Measurements from ENCODE around the gene SLC45A1.

SLC45A1 gene

DNA sequence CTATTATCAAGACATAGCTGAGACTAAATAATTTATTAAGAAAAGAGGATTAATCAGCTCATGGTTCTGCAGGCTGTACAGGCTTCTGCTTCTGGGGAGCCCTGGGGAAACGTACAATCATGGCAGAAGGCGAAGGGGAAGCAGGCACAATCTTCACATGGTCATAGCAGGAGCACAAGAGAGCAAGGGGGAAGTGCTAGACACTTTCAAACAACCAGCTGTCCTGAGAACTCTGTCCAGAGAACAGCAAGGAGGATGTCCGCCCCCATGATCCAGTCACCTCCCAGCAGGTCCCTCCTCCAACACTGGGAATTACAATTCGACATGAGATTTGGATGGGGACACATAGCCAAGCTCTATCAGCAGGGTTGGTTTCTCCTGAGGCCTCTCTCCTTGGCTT, 10.3 kb upstream of the SLC45A1 start:
- H3K27ac ChIP-seq = no peak overlapping the region
- no peak overlapping the region for H3K4me3 ChIP-seq

DNA sequence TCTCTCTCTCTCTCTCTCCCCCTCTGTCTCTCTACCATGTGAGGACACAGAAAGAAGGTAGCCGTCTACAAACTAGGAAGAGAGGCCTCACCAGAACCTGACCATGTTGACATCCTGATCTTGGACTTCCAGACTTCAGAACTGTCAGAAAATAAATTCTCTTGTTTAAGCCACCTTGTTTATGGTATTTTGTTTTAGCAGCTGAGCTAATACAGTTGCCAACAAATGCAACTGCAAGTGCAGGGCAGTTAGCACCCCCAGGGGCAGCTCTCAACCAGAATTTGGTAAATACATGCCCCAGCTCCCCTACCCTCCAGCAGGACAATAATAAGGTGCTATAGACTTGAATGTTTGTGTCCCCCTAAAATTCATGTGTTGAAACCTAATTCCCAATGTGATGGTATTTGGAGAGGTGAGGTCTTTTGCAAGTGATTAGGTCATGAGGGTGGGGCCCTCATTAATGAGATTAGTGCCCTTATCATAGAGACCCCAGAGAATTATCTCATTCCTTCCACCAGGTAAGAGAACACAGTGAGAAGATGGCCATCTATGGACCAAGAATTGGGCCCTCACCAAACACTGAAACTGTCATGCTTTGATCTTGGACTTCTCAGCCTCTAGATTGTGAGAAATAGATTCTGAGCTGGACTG, 6.7 kb upstream of the SLC45A1 start:
- Histone ChIP-seq H3K4me3 (no peak overlapping the region), H3K27ac (no peak overlapping the region)

- H3K27ac ChIP-seq = no peak overlapping the region
- no peak overlapping the region for H3K4me3 ChIP-seq
Observed at GRCh38 chr1:8312235-8313218, 5.4 kb upstream of the SLC45A1 start.

GRCh38 chr1:8313231-8313630, 4.7 kb upstream of the SLC45A1 start:
- Histone ChIP-seq H3K4me3 (no peak overlapping the region), H3K27ac (no peak overlapping the region)

DNA sequence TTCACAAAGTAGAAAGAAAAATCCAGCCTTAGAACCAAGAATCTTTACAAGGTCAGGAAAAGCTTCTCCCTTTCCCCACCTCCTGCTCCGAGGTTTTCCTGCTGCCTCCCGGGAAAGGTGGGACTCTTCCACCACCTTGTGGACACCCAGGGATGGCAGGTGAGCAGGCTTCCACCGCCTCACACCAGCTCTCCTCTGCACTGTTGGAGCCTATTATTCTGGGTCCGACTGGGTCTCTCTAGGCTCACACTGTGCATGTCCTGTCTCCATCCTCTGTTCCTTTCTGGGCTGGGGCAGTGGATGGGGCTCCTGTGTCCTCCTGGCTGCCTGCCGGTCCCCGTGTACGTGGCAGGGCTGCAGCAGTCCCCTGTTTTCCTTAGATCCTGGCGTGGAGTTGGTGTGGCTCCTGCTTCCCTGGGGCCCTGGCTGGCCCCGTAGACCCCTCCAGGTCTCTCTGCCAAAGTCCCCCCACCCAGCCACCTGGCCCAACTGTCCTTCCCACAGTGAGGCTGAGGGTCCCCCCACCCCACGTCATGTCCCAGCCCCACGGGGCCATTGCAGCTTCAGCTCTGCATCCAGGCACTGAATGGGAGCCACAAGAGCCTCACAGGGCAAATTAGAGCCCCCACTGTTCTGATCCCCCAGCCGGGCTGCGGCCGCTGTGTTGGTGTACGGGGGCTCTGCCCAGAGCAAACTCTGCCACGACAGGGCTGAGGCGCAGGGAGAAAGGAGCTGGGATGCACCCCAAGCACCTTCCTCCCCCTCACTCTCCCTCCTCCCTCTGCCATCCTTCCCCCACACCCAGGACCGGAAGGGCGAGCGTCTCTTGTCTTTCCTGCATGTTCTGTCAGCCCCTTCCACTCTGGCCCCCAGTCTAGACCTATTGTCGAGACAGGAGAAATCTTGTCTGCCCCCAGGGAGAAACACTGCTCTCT, 3.3 kb upstream of the SLC45A1 start:
- Histone ChIP-seq H3K27ac (no peak overlapping the region), H3K4me3 (no peak overlapping the region)

- H3K4me3 ChIP-seq = no peak overlapping the region
- no peak overlapping the region for H3K27ac ChIP-seq
Observed at GRCh38 chr1:8315573-8316475, 2.1 kb upstream of the SLC45A1 start.

DNA sequence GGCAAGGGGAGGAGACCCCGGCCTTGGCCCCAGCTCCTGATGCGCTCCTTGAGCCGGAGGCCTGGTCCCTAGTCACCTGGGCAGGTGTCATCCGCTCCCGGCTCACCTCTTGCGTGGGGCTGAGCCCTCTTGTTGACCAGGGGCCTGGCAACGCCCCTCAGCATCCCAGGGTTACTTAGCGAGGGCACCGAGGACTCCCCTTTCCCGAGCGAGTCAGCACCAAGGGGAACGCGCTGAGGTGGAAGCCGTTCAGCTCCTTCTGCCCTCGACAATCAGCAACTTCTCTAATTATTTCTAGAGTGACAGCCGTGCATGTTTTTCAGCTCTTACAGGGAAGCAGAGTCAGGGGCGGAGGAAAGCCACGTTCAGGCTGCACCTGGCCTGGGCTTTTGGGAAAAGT, 522 bp downstream of the SLC45A1 start:
- H3K27ac ChIP-seq = peak overlapping the region in 2 of 21 experiments; percentile 8 to 17

DNA sequence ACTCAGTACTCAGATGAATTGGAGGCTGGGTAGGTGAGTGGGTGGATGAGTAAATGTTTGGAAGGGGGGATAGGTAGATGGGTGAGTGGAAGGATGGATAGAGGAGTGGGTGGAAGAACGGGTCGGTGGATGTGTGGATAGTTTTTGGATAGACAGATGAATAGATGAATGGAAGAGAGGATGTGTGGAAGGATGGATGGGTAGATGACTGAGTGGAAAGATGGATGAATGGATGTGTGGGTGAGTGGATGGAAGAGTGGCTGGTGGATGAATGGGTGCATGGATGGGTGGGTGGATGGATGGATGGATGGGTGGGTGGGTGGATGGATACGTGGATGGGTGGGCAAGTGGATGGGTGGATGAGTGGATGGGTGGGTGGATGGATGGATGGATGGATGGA, 3.7 kb downstream of the SLC45A1 start:
- H3K4me3 ChIP-seq = no peak overlapping the region
- H3K27ac ChIP-seq = no peak overlapping the region

More for the DNA sequence above, 522 bp downstream of the SLC45A1 start:
- peak overlapping the region; percentile 36 to 59 (median 47) for H3K4me3 ChIP-seq

DNA sequence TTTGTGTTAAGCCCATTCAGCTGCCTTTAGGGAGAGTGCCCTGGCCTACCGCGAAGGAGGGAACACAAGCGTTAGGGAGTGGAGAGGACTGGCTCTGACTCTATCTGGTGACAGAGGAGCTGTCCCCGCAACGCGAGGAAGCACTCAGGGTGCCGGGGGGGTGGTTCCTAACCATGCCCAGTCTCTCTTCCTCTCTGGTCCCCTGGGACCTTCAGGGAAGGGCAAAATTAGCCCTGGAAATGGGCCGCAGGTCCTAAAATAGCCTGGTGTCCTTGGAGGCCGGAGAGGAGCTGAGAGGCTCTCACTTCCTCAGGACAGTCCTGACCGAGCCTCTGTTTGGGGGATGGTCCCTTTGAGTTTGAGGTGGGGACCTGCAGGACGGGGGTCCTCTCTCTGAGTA, 5.8 kb downstream of the SLC45A1 start:
- no peak overlapping the region for H3K27ac ChIP-seq
- H3K4me3 ChIP-seq = no peak overlapping the region

GRCh38 chr1:8324176-8324810, 6.4 kb downstream of the SLC45A1 start:
- Histone ChIP-seq H3K4me3 (no peak overlapping the region), H3K27ac (no peak overlapping the region)

DNA sequence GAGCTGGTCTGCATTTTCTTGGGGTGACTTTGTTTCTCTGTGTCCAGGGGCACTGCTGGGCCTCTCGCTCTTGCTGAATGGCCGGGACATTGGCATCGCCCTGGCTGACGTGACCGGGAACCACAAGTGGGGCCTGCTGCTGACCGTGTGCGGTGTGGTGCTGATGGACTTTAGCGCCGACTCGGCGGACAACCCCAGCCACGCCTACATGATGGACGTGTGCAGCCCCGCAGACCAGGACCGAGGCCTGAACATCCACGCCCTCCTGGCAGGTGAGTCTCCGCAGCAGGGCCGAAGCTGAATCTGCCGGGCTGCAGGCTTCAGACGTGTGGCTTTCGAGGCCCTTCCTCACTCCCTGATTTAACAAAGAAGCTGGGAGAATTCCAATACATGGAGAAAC, 7.9 kb downstream of the SLC45A1 start:
- Histone ChIP-seq H3K4me3 (no peak overlapping the region), H3K27ac (no peak overlapping the region)

DNA sequence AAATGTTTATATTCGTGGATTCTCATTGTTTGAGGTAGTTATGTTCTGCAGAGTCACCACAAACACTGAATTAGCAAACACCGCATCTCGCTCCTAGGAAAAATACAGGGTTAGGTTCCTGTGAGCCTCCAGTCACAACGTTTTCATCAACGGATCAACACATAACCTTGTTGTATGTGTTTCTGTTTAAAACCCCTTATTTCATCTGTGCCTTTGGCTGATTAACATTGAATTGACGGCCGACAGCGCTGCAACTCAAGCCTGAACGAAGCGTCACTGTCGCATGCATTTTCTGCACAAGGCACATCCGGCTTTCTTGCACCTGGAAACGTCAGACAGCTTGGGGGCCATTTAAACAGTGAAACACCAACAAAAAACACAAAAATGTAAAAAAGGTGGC, 8.4 kb downstream of the SLC45A1 start:
- H3K4me3 ChIP-seq = no peak overlapping the region

GRCh38 chr1:8328271-8328670, 10.4 kb downstream of the SLC45A1 start:
- no peak overlapping the region for H3K4me3 ChIP-seq
- H3K27ac ChIP-seq = no peak overlapping the region

More for the DNA sequence above, 8.4 kb downstream of the SLC45A1 start:
- H3K27ac ChIP-seq = no peak overlapping the region

- no peak overlapping the region for H3K27ac ChIP-seq
- no peak overlapping the region for H3K4me3 ChIP-seq
Observed at GRCh38 chr1:8329439-8329838, 11.5 kb downstream of the SLC45A1 start.

DNA sequence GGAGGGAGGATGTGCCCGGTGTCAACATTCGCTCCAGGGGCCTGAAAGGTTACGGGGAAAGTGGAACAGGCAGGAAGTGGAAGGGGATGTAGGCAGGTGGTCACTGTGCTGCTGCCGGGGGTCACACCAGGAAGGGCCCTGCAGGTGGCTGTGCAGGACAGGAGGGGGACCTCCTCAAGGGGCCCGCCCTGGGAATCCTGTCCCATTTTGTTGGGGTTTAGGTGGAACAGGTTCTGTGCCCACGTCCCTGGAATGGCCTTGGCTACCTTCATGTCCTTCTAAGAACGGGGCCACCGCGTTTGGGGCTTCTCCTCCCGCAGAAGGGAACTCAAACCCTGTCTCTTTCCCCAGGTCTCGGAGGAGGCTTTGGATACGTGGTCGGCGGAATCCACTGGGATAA, 11.9 kb downstream of the SLC45A1 start:
- H3K4me3 ChIP-seq = no peak overlapping the region
- no peak overlapping the region for H3K27ac ChIP-seq

- Histone ChIP-seq H3K4me3 (no peak overlapping the region), H3K27ac (no peak overlapping the region)
Observed at GRCh38 chr1:8330271-8331125, 12.6 kb downstream of the SLC45A1 start.

GRCh38 chr1:8332806-8333205, 14.9 kb downstream of the SLC45A1 start:
- no peak overlapping the region for H3K4me3 ChIP-seq
- no peak overlapping the region for H3K27ac ChIP-seq
